Stimulated activated CD4-positive, alpha-beta T cell treated with anti-CD3 and anti-CD28 coated beads, Interleukin-12 subunit alpha, Interleukin-12 subunit beta, amount 100 ng/mL, for 4 hours (primary cell): ENCODE data around the gene RCE1.

ENCODE experiments used
- DNase-seq: peaks from one replicate; pipeline ENCODE4 v3.0.0-alpha.2; 2020

Gene RCE1

DNA sequence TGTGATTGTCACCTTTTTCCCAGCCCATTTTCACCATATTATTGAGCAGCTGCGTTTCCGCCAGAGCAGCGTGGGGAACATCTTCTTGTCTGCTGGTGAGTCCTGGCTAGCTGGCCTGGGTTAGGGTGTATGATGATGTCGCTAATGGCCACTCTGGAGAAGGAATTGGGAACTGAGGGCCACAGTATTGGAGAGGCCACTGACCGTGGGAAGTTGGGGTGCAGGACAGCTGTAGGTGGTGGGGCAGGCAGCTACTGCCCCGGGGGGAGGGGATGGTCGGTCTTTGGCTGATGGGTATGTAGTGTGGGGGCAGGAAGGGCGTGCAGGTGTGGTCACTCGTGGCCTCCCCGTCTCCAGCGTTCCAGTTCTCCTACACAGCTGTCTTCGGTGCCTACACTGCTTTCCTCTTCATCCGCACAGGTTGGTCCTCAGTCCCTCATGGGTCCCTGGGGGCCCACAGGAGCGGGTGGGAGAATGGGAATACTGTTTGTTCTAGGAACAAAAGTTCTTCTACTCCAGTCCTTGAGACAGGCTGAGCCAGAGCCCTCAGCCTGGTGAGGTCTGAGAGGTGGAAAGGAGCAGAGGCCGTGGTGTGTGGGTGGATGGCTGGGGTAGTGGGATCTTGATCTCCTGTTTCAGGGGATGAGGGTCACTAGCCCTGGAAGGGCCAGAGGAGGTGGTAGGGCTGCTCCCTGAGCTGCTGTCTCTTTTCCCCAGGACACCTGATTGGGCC, 2.1 kb downstream of the RCE1 start:
- DNase-seq = no peak

DNA sequence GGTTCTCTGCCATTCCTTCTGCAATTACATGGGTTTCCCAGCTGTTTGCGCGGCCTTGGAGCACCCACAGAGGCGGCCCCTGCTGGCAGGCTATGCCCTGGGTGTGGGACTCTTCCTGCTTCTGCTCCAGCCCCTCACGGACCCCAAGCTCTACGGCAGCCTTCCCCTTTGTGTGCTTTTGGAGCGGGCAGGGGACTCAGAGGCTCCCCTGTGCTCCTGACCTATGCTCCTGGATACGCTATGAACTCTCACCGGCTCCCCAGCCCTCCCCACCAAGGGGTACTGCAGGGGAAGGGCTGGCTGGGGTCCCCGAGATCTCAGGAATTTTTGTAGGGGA, 2.6 kb downstream of the RCE1 start:
- no peak for DNase-seq

DNA sequence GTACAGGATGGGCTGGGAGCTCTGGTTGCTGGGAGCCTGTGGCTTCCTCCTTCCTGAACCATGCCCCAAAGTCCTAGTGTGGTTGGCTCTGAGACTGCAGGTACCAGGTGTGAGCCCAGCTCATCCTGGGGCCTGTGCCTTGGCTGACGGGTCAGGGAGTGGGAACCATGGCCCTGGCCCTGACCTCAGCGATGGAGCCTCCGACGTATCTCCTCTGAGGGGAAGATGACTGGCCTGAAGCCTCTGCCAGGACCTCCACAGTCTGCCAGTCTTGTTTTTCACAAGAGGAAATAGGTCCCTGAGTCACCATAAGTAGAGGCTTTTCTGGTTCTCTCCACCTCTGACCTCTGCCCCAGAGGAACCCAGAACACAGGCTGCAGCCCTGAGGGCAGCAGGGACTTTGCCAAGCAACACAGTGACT, 3.4 kb downstream of the RCE1 start:
- no peak for DNase-seq

DNA sequence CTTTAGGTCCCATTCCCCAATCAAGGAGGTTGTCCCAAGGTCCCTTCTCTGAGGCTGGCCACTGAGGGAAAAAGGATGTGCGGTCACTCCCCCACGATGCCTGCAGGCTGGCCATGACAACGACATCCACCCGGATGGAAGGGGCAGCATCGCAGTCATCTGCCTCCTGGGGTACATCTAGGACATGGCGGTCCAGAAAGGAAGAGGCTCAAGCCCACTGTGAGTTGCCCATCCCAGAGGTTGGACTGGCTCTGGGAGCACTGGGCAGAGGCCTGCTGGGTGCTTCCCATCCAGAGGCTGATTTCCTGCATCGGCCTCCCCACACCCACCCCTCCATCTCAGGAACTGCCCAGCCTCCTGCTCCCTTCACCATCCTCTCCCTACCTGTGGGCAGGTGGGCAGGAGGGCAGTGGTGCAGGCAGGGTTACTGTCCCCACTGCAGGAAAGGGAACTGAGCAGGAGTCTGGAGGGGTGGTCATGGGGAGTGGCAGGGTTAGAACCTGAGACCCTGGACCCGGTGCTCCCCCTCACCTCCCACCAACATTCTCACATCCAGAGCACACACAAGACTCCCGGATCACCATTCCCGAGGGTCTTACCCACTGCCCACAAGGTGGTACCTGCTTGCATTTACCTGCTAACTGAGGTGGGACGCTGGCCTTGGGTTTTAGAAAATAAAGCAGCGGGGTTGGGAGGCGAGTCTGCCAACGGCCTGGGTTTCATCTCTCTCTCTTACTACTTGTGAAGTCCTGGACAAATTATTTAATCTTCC, 4.4 kb downstream of the RCE1 start:
- no peak for DNase-seq

DNA sequence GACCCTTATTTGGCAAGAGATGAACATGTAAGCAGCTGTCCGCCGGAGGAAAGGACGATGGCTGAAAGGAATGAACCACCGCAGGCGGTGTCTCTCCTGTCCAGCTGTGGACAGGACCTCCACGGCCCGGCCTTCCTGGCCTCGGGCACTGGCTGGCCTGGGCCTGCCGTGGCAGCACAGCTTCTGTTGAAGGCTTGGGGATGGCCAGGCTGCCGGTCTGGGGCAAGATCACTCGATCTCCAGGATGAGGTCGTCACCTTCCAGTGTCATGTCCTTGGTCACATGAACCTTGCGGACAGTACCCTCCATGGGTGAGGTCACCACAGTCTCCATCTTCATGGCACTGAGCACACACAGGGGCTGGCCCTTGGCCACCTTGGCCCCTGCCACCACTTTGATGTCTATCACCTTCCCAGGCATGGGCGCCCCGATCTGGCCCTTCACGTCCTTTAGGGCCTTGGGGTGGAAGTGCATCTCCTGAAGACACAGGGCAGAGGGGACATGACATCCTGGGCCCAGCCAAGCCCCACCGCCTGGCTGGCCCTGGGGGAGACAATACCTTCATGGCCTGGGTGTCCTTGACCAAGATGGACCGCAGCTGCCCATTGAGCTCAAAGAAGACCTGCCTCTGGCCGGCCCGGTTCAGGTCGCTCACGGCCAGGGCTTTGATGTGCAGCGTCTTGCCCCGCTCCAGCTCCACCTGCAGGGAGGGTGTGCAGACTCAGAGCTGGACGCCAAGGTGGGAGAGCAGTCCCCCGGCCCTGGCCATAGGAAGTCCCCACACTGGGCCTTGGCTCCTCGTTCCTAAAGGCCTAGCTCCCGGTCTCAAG, 5.6 kb downstream of the RCE1 start:
- no peak for DNase-seq

DNA sequence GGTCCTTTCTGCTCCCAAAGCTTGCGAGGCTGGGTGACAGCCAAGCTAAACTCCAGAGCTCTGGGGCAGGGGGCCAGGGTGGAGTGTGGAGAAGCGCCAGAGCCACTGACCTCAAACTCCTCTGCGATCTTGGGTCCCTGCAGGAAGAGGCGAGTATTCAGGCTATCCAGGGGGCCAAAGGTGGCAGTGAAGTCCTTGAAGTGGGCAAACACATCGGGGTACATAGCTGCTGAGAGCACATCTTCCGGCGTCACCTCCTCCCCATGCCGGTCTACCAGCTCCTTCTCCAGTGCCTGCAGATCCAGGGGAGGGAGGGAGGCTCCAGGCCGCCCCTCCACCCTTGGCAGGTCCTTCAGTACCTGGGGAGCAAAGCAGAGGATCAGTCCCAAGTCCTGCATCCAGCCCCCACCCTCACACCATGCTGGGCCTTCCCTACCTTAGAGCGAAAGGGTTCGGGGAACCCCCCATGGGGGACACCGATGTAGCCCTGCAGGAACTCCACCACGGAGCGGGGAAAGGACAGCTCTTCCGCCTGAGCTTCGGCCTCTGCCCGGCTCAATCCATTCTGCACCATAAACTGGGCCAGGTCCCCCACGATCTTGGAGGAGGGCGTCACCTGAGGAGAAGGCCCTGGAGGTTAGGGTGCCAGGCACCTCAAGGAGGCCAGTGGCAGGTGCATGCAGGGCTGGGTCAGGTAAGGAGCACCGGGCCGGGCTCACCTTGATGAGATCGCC, 6.4 kb downstream of the RCE1 start:
- DNase-seq = no peak

DNA sequence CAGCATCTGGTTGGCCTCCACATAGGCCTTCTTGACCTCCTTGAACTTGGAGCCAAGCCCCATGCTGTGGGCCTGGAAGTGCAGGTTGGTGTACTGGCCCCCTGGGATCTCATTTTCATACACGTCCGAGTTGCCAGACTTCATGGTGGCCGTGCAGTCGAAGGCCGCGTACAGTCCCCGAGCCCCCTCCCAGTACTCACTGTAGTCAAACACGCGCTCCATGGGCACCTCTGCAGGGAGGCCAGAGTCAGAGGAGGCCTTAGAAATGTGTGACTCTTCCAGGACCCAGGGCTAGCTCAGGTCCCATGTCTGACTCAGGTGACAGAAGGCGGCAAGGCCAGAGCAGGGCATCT, 7.0 kb downstream of the RCE1 start:
- no peak for DNase-seq

DNA sequence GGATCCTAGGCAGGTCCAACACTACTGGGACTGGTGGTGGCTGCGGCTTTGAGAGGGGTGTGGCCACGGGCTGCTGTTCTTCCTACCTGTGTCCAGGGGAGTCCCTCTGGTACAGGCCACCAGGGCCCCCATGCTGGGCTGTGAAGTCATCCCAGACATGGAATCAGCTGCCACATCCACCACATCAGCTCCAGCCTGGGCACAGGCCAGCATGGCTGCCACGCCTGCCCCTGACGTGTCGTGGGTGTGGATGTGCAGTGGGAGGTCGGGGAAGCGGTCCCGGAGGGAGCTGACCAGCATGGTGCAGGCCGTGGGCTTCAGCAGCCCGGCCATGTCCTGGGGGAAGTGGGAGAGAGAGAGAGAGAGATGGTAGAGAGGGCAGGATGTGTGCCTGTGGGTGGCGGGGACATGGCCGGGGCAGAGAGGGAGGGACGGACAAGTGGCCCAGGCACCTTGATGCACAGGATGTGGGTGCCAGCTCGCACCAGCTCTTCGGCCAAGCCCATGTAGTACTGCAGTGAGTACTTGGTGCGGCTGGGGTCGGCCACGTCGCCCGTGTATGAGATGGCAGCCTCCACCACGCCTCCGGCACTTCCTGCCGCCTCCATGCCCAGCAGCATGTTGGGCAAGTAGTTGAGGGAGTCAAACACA, 7.5 kb downstream of the RCE1 start:
- no peak for DNase-seq

DNA sequence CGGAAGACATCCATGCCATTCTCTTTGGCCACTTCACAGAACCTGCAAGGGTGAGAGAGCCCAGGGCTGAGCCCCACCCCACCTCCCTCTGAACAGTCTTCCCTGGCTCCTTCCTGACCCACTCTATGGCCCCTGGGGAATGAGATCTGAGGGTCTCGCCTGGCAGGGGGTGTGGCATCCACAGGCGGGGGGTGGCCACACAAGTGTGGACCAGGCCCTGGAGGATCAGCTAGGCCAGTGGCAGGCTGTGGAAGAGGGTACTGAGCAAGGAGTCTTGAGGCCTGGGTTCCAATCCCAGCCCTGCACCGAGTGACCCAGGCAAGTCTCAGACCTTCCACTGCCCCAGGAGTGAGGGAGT, 8.0 kb downstream of the RCE1 start:
- no peak for DNase-seq

DNA sequence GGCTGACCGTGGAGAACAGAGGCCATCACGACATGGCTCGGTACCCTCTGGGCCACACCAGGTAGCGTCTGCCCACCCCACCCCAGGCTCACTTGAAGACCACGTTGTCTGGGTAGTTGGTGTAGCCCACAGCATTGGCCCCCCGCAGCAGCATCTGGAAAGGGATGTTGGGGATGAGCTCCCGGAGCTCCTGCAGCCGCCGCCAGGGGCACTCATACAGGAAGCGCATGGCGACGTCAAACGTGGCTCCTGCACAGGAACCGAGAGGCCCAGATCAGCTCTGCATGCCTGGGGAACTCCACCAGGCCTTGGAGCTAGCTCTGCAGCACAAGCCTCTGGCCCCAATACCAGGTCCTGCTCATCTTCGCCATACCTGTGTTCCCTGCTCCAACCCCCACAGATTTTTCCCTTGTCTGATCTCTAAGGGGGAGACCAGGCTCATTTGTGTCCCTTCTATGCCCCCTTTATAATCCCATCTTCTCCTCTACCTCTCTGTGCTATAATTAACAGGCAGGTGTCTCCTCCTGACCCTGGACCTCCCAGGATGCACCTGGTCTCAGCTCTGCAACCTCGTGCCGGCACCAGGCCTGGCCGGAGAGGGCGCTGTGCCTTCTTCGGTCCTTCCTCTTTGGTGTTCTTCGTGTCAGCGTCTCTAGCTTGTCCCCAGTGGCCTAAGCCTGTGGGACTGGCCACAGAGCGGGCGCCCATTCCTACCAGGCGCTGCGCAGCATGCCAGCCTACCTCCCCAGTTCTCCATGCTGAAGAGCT, 8.6 kb downstream of the RCE1 start:
- DNase-seq = no peak

DNA sequence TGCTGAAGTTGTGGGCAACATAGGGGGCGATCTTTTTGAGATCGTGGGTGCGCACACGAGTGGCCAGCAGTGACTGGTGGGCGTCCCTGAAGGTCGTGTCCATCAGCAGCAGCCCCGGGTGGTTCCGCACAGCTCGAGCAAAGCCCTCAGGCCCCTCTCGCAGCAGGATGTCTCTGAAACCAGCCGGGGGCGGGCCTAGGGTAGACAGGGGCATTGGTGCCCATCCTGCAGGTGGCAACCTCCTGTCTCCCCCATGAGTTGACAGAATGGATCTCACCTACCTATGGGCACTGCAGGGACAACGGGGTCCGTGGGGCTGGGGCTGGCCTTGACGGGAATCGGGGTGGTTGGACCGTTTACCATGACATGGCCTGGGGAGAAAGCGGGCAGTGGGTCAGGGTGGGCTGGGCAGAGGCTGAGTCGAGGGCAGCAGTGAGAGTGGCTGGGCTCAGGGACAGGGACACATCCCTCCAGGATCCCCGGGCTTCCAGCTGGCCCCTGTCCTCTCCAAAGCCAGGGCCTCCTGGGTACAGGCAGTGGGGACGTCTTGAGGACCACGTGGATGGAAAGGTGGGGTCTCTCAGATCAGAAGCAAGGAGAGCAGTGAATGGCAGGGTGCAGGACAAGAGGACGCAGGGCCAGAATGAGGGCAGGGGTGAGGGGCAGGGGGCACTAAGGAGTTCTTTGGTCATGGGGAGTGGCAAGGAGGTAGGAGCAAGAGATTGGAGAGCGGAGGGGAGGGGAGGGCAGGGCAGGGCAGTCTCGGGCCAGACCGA, 9.4 kb downstream of the RCE1 start:
- no peak for DNase-seq

DNA sequence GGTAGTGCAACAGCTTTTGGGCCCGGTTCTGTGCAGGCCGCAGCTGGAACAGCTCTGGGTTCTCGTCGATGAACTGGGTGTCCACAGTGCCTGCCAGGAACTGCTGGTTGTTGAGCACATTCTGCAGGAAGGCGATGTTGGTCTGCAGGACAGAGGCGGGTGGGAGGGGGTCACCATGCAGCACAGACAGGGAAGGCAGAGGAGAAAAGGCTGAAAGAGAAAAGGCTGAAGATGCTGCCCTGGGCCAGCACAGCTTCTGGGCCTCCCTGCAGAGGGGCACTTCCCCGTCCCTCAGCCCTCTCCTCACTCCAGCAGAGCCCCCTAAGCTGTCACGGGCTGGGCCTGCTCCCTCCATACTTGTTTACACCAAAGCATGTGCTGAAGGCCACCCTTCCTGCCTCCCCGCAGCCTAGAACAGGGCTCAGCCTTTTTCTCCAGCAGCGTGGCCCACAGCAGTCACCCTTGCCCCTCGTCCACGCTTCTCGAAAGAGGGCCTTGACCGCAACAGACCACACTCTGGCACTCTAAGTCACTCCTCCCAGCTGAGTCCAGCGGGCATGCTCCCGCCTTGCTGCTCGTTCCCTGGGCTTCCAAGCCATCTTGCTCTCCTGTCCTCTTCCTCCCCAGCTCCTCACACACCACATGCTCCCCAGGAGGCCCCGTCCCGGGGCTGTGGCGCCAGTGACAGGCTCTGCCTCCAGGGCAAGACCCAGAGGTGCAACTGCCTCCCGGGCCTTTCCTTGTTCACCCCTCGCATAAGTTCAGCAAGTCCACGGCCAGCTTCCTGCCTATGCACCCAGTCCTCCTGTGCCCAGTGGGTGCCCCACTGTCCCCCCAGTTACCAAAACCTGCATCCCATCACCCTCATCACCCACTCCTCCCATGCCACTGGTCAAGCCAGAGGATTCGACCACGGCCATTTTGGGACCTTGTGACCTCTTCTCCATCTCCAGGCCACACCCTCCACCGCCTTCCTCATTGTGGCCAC, 10.3 kb downstream of the RCE1 start:
- no peak for DNase-seq

DNA sequence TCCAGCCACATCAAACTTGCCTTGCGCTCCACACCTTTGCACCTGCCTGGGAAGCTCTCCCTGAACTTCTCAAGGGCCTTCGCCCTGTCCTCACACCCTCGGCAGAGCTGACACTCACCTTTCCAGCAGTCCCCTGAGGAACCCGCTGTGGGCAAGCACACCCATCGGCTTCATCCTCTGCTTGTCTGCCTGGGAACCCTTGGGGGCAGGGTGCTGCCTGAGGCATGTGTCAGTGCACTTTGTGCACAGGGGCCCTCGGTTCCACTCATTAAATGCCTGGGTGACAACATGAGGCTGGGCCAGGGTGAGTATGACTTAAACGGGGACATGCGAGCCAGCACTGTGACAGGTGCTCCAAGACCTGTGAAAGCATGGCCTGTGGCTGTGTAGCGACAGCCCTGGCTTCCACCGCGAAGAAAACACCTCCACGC, 11.0 kb downstream of the RCE1 start:
- no peak for DNase-seq

DNA sequence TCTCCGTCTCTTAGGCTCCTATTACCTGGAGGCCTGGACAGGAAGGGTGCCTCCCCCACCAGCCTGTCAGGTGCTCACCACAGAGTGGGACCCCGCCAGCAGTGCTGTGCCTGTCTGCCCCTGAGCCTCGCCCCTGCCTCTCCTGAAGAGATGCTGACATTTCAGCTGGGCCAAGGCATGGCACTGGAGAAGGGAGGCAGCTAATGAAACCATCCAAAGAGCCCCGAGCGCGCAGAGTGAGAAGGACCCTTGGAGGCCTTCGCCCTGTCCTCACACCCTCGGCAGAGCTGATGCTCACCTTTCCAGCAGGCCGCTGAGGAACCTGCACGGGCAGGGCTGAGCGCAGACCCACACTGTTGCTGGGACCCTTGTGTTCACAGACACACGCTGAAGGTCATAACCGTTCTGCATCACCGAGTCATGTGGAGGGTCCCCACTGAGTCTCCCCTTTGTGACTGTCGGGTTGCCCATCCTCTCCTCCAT, 11.5 kb downstream of the RCE1 start:
- DNase-seq = no peak

DNA sequence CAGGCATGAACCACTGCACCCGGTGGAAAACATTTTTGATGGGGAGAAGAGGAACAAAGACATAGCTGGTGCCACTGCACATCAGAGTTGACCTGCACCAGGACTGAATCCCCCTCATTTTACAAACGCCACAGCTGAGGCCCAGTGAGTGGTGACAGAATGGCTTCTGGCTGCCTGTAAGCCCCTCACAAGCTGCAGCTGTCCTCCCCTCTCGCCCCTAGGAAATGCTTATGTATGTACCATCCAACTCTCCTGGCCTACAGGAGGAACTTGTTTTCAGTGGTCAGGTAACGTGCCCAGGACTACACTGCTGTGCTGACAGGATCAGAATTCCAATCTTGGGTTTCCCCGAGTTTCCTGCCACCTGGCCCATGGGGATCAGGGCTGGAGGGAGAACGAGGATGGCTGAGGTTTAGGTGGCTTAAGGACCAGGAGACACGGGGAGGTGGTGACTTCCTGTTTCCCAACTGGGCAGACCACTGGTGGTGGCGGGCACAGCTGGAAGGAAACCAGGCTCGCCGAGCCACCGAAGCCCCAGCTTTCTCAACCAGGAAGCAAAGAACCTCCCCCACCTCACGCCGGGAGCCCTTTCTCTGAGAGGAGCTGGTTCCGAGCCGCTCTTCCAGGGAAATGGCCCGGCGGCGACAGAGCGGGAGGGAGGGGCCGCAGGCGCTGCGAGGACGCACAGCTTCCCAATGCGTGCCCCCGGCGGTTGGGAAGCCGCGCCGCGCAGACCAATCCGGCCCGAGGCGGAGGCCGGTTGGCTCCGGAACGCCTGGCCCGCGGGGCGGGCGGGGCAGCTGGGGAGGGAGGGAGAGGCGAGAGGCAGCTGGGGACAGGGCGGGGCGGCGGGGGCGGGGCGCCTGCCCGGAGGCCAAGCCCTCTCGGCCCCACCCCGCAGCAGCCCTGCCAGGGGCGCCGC, 12.6 kb downstream of the RCE1 start:
- peak; percentile 81 for DNase-seq

DNA sequence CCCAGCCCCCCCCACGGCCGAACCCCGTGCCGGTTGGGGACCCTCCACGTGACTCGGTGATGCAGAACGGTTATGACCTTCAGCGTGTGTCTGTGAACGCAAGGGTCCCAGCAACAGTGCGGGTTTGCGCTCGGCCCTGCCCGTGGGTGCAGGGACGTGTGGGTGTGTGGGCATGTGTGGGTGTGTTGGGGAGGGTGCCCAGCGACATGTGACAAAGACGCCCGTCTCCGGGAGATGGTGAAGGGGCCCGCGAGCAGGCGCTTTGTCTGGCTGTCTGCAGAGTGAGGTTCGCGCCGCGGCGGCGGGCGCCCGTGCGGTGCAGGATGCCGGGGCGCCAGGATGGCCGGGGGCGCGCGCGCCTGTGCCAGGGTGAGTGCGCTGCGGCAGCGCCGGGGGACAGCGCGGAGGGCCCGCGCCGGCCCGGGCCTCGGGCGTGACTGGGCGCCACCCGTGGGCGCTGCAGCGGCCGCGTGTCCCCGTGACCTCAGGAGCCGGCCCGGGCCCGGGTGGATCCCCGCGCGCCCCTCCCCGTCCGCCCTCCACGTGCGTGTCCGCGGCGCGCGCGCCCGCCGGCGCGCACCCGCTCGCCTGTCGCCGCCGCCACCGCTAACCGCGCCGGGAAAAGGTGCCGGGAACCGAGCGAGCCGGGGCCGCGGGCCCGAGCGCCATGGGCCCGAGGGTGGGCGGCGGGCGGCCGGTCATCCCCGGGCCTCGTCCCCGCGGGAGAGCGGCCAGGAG, 13.4 kb downstream of the RCE1 start, which contains the start of gene LRFN4:
Gene LRFN4, plus strand, starts transcription at position 569 of the 738 bp plus-strand sequence. CDS start 681 bp downstream, outside the sequence.
- DNase-seq = peak; percentile 30

DNA sequence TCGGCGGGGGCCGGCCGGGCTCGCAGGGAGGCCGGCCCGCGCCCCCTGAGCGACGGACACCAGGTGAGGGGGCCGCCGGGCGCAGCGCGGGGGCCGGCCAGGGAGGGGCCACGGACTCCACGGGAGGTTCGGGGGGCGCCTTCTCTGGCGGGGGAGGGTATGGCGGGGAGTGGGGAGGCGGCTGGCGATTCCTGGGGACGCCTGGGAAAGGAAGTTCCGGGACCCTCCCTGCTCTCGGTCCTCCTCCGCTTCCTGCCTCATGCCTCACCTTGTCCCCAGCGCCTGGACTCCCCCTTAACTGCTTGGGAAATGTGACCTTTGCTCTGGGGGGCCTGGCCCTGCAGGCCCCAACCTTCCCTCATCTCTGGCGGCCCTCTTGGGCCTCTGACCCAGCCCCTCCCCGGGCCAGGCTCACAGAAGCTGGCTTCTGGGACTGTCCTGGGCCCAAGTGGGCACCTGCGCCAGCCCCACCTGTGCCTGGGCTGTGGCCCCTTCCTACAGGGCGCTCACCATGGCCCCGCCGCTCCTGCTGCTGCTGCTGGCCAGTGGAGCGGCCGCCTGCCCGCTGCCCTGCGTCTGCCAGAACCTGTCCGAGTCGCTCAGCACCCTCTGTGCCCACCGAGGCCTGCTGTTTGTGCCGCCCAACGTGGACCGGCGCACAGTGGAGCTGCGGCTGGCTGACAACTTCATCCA, 14.1 kb downstream of the RCE1 start:
- DNase-seq = no peak
